HG02981 (cell line): Measurements from ENCODE around the gene PPP2R5C.

Experiments used
- ATAC-seq: cut with Tn5 transposase; IDR thresholded peaks from one replicate; pipeline ENCODE4 v1.9.1; 2021; ENCODE audit warnings: mild to moderate bottlenecking, moderate library complexity; ENCODE audit not compliant: unreplicated experiment

Gene PPP2R5C

GRCh38 chr14:101909371-101910096, 148.0 kb downstream of the PPP2R5C start:
- no peak for ATAC-seq

DNA sequence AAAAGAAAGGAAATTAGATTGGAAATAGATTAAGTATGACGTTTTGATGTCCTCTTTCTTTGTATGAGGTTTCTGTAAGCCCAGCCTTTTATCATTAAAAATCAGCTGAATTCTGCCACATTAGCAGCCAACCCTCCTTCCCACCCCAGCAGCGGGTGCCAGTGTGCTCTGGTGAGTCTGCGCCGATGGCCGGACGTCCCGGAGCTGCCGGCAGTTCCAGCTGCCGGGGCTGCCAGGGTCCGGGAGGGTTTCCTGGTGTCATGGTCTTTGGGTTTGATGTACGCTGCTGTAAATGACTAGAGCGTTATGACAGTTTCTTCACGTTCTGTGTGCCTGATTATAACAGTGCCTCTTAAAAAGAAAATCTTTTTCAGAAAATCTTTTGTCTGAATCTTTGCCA, 151.3 kb downstream of the PPP2R5C start:
- ATAC-seq: no peak

- no peak for ATAC-seq
These were observed 152.6 kb downstream of the PPP2R5C start for GRCh38 chr14:101914083-101914482.

GRCh38 chr14:101915871-101916815, 154.6 kb downstream of the PPP2R5C start:
- ATAC-seq: no peak

- no peak for ATAC-seq
These were observed 155.4 kb downstream of the PPP2R5C start for GRCh38 chr14:101916816-101917412.

- ATAC-seq: no peak
These were observed 156.0 kb downstream of the PPP2R5C start for GRCh38 chr14:101917413-101918017.

DNA sequence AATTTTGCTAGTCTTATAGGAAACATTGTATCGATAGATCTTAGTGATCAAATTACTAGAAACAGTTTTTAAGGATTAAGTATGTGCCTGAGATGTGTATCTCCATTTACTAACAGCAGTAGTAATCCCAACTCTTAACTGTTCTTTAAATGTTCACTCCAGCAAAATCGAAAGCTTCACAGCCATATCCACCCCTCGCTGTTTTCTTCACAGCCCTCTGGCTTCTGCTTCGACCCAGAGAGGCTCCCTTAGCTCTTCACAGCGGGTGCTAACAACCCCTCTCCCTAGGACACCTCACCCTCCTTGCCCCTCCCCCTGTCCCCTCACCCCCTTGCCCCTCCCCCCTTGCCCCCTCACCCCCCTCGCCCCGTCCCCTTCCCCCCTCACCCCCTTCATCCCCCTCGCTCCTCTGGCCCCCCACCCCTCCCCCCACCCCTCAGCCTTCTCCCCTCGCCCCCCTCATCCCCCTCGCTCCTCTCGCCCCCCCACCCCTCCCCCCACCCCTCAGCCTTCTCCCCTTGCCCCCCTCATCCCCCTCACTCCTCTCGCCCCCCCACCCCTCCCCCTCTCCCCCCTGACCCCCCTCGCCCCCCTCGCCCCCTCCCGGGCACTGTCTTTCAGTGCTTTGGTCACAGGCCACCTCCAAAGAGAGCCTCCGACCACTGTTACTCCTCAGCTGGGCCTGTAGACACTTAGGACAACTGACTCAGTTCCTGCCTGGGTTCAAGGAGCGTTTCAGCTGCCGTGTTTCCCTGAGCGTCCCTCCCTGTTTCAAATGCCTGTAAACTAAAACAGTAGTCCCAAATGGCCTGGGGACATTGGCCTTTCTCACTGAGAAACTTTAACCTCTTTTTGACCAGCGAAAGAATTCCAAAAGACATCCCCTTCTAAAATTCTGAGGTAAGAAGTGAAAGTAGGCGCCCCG, 156.8 kb downstream of the PPP2R5C start:
- no peak for ATAC-seq

DNA sequence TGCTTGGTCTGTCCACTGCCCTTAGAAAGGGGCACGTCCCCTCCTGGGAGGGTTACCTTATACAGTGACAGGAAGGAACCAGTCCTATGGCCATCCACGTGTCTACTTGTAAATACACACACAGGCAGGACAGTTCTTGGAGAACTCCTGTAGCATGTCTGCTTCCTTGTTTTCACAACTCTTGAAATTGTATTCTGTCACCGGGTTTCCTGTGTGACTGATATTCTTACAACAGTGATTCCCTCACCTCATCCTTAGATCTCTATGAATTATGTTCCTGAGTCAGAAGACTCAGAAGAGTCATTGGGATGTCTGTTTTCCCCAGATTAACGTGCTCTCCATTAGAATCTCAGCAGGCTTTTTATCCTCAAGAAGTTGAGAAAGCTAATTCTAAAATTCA, 158.8 kb downstream of the PPP2R5C start:
- ATAC-seq: no peak

GRCh38 chr14:101922866-101923265, 161.4 kb downstream of the PPP2R5C start:
- ATAC-seq: no peak

DNA sequence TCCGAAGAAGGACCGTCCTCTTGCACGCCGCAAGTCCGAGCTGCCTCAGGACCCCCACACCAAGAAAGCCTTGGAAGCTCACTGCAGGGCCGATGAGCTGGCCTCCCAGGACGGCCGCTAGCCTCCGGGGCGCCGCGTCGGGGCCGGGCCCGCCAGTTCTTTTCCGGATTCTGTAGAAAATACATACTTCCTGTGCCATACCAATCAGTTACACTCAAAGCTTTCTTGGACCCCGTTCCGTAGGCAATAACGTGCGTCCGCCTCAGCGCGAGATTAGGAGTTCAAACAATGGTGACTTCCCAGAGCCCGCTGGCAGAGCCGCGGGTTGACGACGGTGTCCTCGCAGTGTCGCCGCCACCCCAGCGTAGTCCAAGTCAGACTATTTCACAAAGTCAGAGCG, 163.6 kb downstream of the PPP2R5C start:
- no peak for ATAC-seq

GRCh38 chr14:101926085-101926484, 164.6 kb downstream of the PPP2R5C start:
- ATAC-seq: no peak

- ATAC-seq: no peak
These were observed 165.1 kb downstream of the PPP2R5C start for GRCh38 chr14:101926620-101927019.

GRCh38 chr14:101927859-101928258, 166.3 kb downstream of the PPP2R5C start:
- no peak for ATAC-seq

DNA sequence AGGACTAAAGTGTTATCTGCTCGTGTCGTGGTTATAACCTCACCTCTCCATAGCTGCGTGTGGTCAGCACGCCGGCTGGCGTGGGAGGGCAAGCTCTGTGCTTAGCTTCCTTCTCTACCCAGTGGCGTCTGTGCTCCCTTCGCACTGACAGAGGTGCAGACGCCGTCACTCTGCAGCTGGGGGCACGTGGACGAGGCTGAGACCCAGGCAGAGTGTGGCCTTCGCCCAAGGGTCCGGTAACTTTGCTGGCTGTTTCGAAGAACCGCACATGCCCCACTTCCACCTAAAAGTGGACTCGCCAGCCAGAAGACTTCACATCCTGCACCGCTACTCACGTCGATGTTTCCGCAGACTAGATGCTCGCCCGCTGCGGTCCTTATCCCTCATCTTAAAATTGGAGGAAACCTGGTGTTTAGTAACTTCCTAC, 166.9 kb downstream of the PPP2R5C start:
- ATAC-seq: no peak

GRCh38 chr14:101929096-101929495, 167.6 kb downstream of the PPP2R5C start:
- no peak for ATAC-seq

- ATAC-seq: no peak
These were observed 168.4 kb downstream of the PPP2R5C start for GRCh38 chr14:101929946-101930345.

DNA sequence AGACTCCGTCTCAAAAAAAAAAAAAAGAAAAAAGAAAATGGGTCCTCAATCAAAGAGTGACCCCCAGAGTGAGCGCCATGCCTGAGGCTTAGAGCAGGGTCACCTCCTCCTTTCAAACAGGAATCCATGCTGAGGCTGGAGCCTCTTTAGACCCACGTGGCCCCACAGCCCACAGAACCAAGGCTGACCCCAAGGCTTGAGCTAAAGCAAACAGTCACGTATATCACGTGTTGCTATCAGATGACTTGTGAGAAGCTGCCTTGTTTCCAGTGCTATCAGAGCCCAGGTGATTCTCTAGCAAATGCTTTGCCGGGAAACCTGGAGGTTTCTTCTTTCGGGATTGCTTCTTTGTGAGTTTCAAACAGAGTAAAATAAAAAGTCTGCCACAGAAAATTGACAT, 171.2 kb downstream of the PPP2R5C start:
- ATAC-seq: no peak

DNA sequence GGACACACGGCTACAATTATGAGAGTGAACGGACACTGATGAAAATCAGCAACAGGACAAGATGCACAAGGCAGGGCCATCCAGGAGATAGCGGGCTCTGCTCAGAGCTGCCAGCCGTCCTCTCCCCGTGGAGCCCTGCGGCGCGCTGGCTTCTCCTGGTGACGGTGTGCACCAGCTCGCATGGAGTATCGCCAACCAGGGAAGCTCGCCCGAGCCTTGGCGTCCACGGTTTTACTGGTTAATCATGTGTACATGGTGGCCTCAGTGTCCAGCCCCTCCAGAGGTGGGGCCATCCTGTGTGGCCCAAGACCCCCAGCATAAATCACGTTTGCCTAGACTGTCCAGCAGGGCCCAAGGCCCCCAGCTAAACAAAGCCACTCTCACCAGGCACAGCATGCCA, 171.7 kb downstream of the PPP2R5C start:
- no peak for ATAC-seq

- no peak for ATAC-seq
These were observed 173.2 kb downstream of the PPP2R5C start for GRCh38 chr14:101934601-101935150.
